HepG2 (cell line): ENCODE results near the gene TPM1. TPM values are rescaled to one million over a fixed set of nuclear protein-coding genes. Genes with fewer than 3 reads are reported as not detected.
A peak's percentile ranks its signal among the peaks of the same experiment; 100 is the strongest.

Source experiments
- AGO1 ChIP-seq: fragments of 200-400 bp; formaldehyde crosslinking; IDR thresholded peaks from 2 replicates; pipeline ENCODE4 v1.6.1; 2017; ENCODE audit warnings: mild to moderate bottlenecking, low read depth, low read length, moderate library complexity; ENCODE audit not compliant: poor library complexity, severe bottlenecking
- ARHGAP35 ChIP-seq: sonication (generic); formaldehyde crosslinking; IDR thresholded peaks from 2 replicates; pipeline ENCODE4 v1.9.0; 2022; ENCODE audit warnings: mild to moderate bottlenecking, inconsistent platforms, moderate library complexity, missing genetic modification reagents, borderline replicate concordance
- GLI4 ChIP-seq: sonication (generic); formaldehyde crosslinking; IDR thresholded peaks from 2 replicates; pipeline ENCODE4 v1.5.1; 2020; ENCODE audit warnings: missing genetic modification reagents, mild to moderate bottlenecking, moderate library complexity, borderline replicate concordance
- GPN1 ChIP-seq: sonication (generic); formaldehyde crosslinking; IDR thresholded peaks from 2 replicates; pipeline ENCODE4 v1.5.1; 2020; ENCODE audit warnings: missing genetic modification reagents, borderline replicate concordance
- HCFC1 ChIP-seq: fragments of 150-350 bp; IDR thresholded peaks from 2 replicates; pipeline ENCODE4 v1.6.1; 2014; ENCODE audit warnings: low read depth, low read length
- IRF1 ChIP-seq: sonication (generic); formaldehyde crosslinking; IDR thresholded peaks from 2 replicates; pipeline ENCODE4 v1.4.0; 2020; ENCODE audit warnings: low read depth, mild to moderate bottlenecking, missing genetic modification reagents
- MAFG ChIP-seq: sonication (generic); formaldehyde crosslinking; IDR thresholded peaks from 2 replicates; pipeline ENCODE4 v1.5.1; 2020; ENCODE audit warnings: mild to moderate bottlenecking, missing genetic modification reagents
- MLX ChIP-seq: IDR thresholded peaks from 2 replicates; pipeline ENCODE4 v1.6.1; 2016
- MXI1 ChIP-seq: IDR thresholded peaks from 3 replicates; pipeline ENCODE4 v1.6.1; 2012; ENCODE audit warnings: low read depth, low read length, inconsistent platforms, borderline replicate concordance
- NAIF1 ChIP-seq: sonication (generic); formaldehyde crosslinking; IDR thresholded peaks from 2 replicates; pipeline ENCODE4 v1.5.0; 2020; ENCODE audit warnings: mild to moderate bottlenecking, missing genetic modification reagents, borderline replicate concordance
- PITX1 ChIP-seq: sonication (generic); formaldehyde crosslinking; IDR thresholded peaks from 2 replicates; pipeline ENCODE4 v1.5.1; 2020; ENCODE audit warnings: mild to moderate bottlenecking, missing genetic modification reagents
- POLR2AphosphoS5 ChIP-seq: IDR thresholded peaks from 2 replicates; pipeline ENCODE4 v1.6.1; 2012; ENCODE audit warnings: low read depth, low read length
- REPIN1 ChIP-seq: sonication (generic); formaldehyde crosslinking; IDR thresholded peaks from 2 replicates; pipeline ENCODE4 v1.8.0; 2022; ENCODE audit warnings: missing genetic modification reagents, low read depth, mild to moderate bottlenecking, borderline replicate concordance
- SOX13 ChIP-seq, 3 experiments: fragments of 450-650 bp in 1 of 3; sonication (generic) in 1 of 3; formaldehyde crosslinking in 1 of 3; IDR thresholded peaks in 2 of 3; conservative IDR thresholded peaks in 1 of 3; 2 replicates each; pipeline versions ENCODE4 v1.5.0 to v1.6.1; 2016 to 2020; ENCODE audit warnings: antibody characterized with exemption in 1 of 3, mild to moderate bottlenecking in 1 of 3, missing compliant biosample characterization in 1 of 3, missing genetic modification reagents in 1 of 3, moderate library complexity in 1 of 3
- SPEN ChIP-seq: sonication (generic); formaldehyde crosslinking; IDR thresholded peaks from 2 replicates; pipeline ENCODE4 v1.5.1; 2020; ENCODE audit warnings: low read depth, mild to moderate bottlenecking, missing genetic modification reagents
- ZBTB8A ChIP-seq: sonication (generic); formaldehyde crosslinking; IDR thresholded peaks from 2 replicates; pipeline ENCODE4 v1.4.0; 2020; ENCODE audit warnings: mild to moderate bottlenecking, low read depth, missing genetic modification reagents, borderline replicate concordance
- ZMAT3 ChIP-seq: sonication (generic); formaldehyde crosslinking; conservative IDR thresholded peaks from 2 replicates; pipeline ENCODE4 v1.7.0; 2021; ENCODE audit warnings: missing genetic modification reagents
- ZNF10 ChIP-seq: sonication (generic); formaldehyde crosslinking; IDR thresholded peaks from 2 replicates; pipeline ENCODE4 v1.4.0; 2020; ENCODE audit warnings: mild to moderate bottlenecking, low read depth, missing genetic modification reagents, borderline replicate concordance
- ZNF207 ChIP-seq: fragments of 450-650 bp; IDR thresholded peaks from 2 replicates; pipeline ENCODE4 v1.6.1; 2016; ENCODE audit warnings: antibody characterized with exemption, borderline replicate concordance
- ZNF441 ChIP-seq: sonication (generic); formaldehyde crosslinking; IDR thresholded peaks from 2 replicates; pipeline ENCODE4 v1.7.0; 2021; ENCODE audit warnings: missing genetic modification reagents, borderline replicate concordance
- ZNF749 ChIP-seq: sonication (generic); formaldehyde crosslinking; IDR thresholded peaks from 2 replicates; pipeline ENCODE4 v1.8.0; 2022; ENCODE audit warnings: mild to moderate bottlenecking, missing genetic modification reagents, moderate library complexity, borderline replicate concordance
- ZNF782 ChIP-seq: sonication (generic); formaldehyde crosslinking; IDR thresholded peaks from 2 replicates; pipeline ENCODE4 v1.4.0; 2020; ENCODE audit warnings: missing genetic modification reagents, mild to moderate bottlenecking, borderline replicate concordance
- polyA plus RNA-seq, 8 experiments: library from polyadenylated mRNA; depleted of rRNA in 3 of 8; stranded (reverse) in 7 of 8; unstranded in 1 of 8; fragments of >200 nt; fragmentation: Illumina TruSeq in 4 of 8; extraction: Trizol in 4 of 8; gene quantifications; 2 replicates each; pipeline versions ENCODE4 v1.2.1 to v1.2.3, GENCODE V29; 2011 to 2016; ENCODE audit warnings: low read depth in 4 of 8, missing spikeins in 1 of 8, mixed read lengths in 1 of 8; ENCODE audit not compliant: insufficient read depth in 1 of 8
- total RNA-seq, 5 experiments: library from RNA; depleted of rRNA; stranded (reverse); fragments of >200 nt; fragmentation: Illumina TruSeq; extraction: Trizol; gene quantifications; 2 replicates each; pipeline ENCODE4 v1.2.3, GENCODE V29; 2016; ENCODE audit warnings: low read depth in 1 of 5
- TF ChIP-seq, protein P1 (sequence below): IDR thresholded peaks from 2 replicates; pipeline ENCODE4 v1.6.1; 2016; ENCODE audit warnings: low read depth, control low read depth
- TF ChIP-seq, protein P2 (sequence below): sonication (generic); formaldehyde crosslinking; IDR thresholded peaks from 2 replicates; pipeline ENCODE4 v1.8.1; 2023; ENCODE audit warnings: missing genetic modification reagents, mild to moderate bottlenecking, borderline replicate concordance

TPM1 gene
- total and polyA plus RNA-seq, 2 of the 13 experiments (the other 11 are each of a cell fraction or from before 2014, with no cell fraction given): 98.9 to 109 TPM

DNA sequence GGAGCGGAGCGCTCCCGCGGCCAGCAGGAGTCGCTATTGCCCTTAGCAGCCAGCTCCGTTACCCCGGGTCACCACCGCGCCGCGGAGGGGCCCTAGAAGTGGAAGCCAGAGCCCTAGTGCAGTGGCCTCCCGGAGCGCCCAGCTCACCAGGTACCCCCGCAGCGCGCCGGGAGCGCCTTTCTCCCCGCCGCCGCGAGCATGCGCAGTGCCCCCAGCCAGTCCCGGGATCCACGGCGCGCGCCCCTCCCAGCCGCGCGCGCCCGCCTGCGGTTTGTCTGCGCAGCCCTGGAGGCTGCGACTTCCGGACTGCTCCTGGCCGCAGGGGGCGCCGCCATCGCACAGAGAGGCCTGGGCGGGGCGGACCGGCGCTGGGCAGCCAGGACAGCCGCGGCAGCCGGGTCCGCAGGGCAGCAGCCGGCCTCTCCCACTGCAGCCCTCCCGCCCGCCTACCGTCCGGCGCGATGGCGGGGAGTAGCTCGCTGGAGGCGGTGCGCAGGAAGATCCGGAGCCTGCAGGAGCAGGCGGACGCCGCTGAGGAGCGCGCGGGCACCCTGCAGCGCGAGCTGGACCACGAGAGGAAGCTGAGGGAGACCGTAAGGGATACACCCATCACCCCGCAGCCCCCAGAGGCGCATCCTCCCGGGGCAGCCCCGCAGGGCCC, 5.7 kb downstream of the TPM1 start (continued):
- TF ChIP-seq ZNF782 (CRISPR knock-in tag): no peak
- no peak for TF ChIP-seq MAFG (CRISPR knock-in tag)
- TF ChIP-seq REPIN1 (CRISPR knock-in tag): peak; percentile 85
- TF ChIP-seq HCFC1: 0 out of 2 replicates have a peak, but pooled peaks have one; percentile 26
- TF ChIP-seq ZNF207: no peak
- TF ChIP-seq POLR2AphosphoS5: peak; percentile 13
- TF ChIP-seq MLX (CRISPR knock-in tag): no peak; the same call in 1 of the 2 replicates
- TF ChIP-seq GPN1 (CRISPR knock-in tag): no peak
- 0 out of 2 replicates have a peak, but pooled peaks have one; percentile 13 for TF ChIP-seq PITX1
- TF ChIP-seq ZNF441 (CRISPR knock-in tag): peak; percentile 68
- no peak for TF ChIP-seq IRF1
- TF ChIP-seq ZNF749 (CRISPR knock-in tag): peak; percentile 83; the same call in 1 of the 2 replicates
- TF ChIP-seq GLI4: no peak; the same call in none of the 2 replicates
- peak; percentile 94 for TF ChIP-seq AGO1
- TF ChIP-seq, protein P1, sequence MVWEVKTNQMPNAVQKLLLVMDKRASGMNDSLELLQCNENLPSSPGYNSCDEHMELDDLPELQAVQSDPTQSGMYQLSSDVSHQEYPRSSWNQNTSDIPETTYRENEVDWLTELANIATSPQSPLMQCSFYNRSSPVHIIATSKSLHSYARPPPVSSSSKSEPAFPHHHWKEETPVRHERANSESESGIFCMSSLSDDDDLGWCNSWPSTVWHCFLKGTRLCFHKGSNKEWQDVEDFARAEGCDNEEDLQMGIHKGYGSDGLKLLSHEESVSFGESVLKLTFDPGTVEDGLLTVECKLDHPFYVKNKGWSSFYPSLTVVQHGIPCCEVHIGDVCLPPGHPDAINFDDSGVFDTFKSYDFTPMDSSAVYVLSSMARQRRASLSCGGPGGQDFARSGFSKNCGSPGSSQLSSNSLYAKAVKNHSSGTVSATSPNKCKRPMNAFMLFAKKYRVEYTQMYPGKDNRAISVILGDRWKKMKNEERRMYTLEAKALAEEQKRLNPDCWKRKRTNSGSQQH (CRISPR knock-in tag): no peak
- peak; percentile 53; the same call in 1 of the 2 replicates for TF ChIP-seq ZMAT3 (CRISPR knock-in tag)
- TF ChIP-seq ARHGAP35: no peak
- no peak for TF ChIP-seq ZBTB8A (CRISPR knock-in tag)
- TF ChIP-seq ZNF10 (CRISPR knock-in tag): no peak
- TF ChIP-seq, protein P2, sequence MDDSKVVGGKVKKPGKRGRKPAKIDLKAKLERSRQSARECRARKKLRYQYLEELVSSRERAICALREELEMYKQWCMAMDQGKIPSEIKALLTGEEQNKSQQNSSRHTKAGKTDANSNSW (CRISPR knock-in tag): peak; percentile 36; the same call in 1 of the 2 replicates
- peak; percentile 89 for TF ChIP-seq SPEN (CRISPR knock-in tag)
- peak; percentile 78; the same call in 1 of the 3 replicates for TF ChIP-seq MXI1
- 0 out of 2 replicates have a peak, but pooled peaks have one; percentile 32 for TF ChIP-seq NAIF1 (CRISPR knock-in tag)
- TF ChIP-seq SOX13 (IDR thresholded peaks at IDR 0.05): no peak
- TF ChIP-seq SOX13 (CRISPR knock-in tag; conservative IDR thresholded peaks at IDR 0.05 in 1 of 2, IDR thresholded peaks at IDR 0.05 in 1 of 2): peak in 1 of 2 experiments; percentile 58; a peak in 2 of 4 replicates
